Activated naive CD8-positive, alpha-beta T cell treated with anti-CD3 and anti-CD28 coated beads for 36 hours (primary cell): ENCODE measurements around the gene POLDIP3. TPM values are rescaled to one million over a fixed set of nuclear protein-coding genes. Genes with fewer than 3 reads are reported as not detected.
"Not testable (repeated sequence)": the region's sequence is repeated elsewhere in the genome, so short reads cannot be mapped to it uniquely, and the experiment has no call there.

Experiments
- DNase-seq: peaks from one replicate; pipeline ENCODE4 v3.0.0; 2021
- H3K27ac Mint-ChIP-seq: one replicate; pipeline ENCODE4 v1.8.0; 2022; ENCODE audit warnings: mild to moderate bottlenecking, moderate library complexity, mixed read lengths
- H3K27me3 Mint-ChIP-seq: one replicate; pipeline ENCODE4 v1.8.0; 2022; ENCODE audit warnings: mild to moderate bottlenecking, mixed read lengths
- H3K36me3 Mint-ChIP-seq: one replicate; pipeline ENCODE4 v1.8.0; 2021; ENCODE audit warnings: mild to moderate bottlenecking, mixed read lengths
- H3K4me1 Mint-ChIP-seq: one replicate; pipeline ENCODE4 v1.8.0; 2021; ENCODE audit warnings: mixed read lengths
- H3K4me3 Mint-ChIP-seq: one replicate; pipeline ENCODE4 v1.8.0; 2022; ENCODE audit warnings: mild to moderate bottlenecking, moderate library complexity, mixed read lengths
- H3K9me3 Mint-ChIP-seq: one replicate; pipeline ENCODE4 v1.8.0; 2022; ENCODE audit warnings: mixed read lengths
- total RNA-seq, 2 experiments: library from RNA; stranded (reverse); gene quantifications; one replicate each; pipeline ENCODE4 v1.2.3, GENCODE V29; 2021

Gene POLDIP3
- total RNA-seq, 2 experiments from 2014 or later, result 71.7 to 72.0 TPM

- Mint-ChIP-seq H3K27me3 (peaks cover 8% of the 10 kb centered on the region), H3K4me3 (peak overlapping the region; percentile 88), H3K36me3 (peaks cover 27% of the 10 kb centered on the region), H3K27ac (peak overlapping the region; percentile 100), H3K4me1 (peaks cover 40% of the 10 kb centered on the region), H3K9me3 (no peaks in the 10 kb centered on the region)
- peak; percentile 90 for DNase-seq
These were observed 593 bp upstream of the POLDIP3 start for GRCh38 chr22:42615092-42615859.

- H3K36me3 Mint-ChIP-seq, result peaks cover 29% of the 10 kb centered on the region
- peak overlapping the region; percentile 95 for H3K27ac Mint-ChIP-seq
- peak overlapping the region; percentile 95 for H3K4me3 Mint-ChIP-seq
- H3K4me1 Mint-ChIP-seq, result peaks cover 54% of the 10 kb centered on the region
- H3K27me3 Mint-ChIP-seq, result peaks cover 8% of the 10 kb centered on the region
- DNase-seq, result no peak
- H3K9me3 Mint-ChIP-seq, result no peaks in the 10 kb centered on the region
These were observed 796 bp downstream of the POLDIP3 start for GRCh38 chr22:42613872-42614301.

- DNase-seq, result no peak
- Mint-ChIP-seq H3K9me3 (no peaks in the 10 kb centered on the region), H3K27me3 (peaks cover 8% of the 10 kb centered on the region), H3K4me3 (peak overlapping the region; percentile 95), H3K4me1 (peaks cover 60% of the 10 kb centered on the region), H3K36me3 (peaks cover 31% of the 10 kb centered on the region), H3K27ac (no peak overlapping the region)
These were observed 2.3 kb downstream of the POLDIP3 start for GRCh38 chr22:42612336-42612735.

GRCh38 chr22:42611051-42611450, 3.6 kb downstream of the POLDIP3 start:
- peaks cover 65% of the 10 kb centered on the region for H3K4me1 Mint-ChIP-seq
- H3K4me3 Mint-ChIP-seq, result peak overlapping the region; percentile 7
- H3K27ac Mint-ChIP-seq, result peak overlapping the region; percentile 34
- H3K9me3 Mint-ChIP-seq, result no peaks in the 10 kb centered on the region
- no peak for DNase-seq
- H3K27me3 Mint-ChIP-seq, result peaks cover 8% of the 10 kb centered on the region
- peaks cover 33% of the 10 kb centered on the region for H3K36me3 Mint-ChIP-seq

GRCh38 chr22:42610186-42610585, 4.5 kb downstream of the POLDIP3 start:
- Mint-ChIP-seq H3K9me3 (no peaks in the 10 kb centered on the region), H3K27ac (peak overlapping the region; percentile 38), H3K27me3 (peaks cover 5% of the 10 kb centered on the region), H3K4me1 (peaks cover 65% of the 10 kb centered on the region), H3K4me3 (no peak overlapping the region), H3K36me3 (peaks cover 36% of the 10 kb centered on the region)
- no peak for DNase-seq

- H3K4me1 Mint-ChIP-seq, result peaks cover 67% of the 10 kb centered on the region
- no peaks in the 10 kb centered on the region for H3K9me3 Mint-ChIP-seq
- DNase-seq, result no peak
- no peaks in the 10 kb centered on the region for H3K27me3 Mint-ChIP-seq
- H3K4me3 Mint-ChIP-seq, result no peak overlapping the region
- H3K36me3 Mint-ChIP-seq, result peaks cover 34% of the 10 kb centered on the region
- H3K27ac Mint-ChIP-seq, result peak overlapping the region; percentile 62
These were observed 5.8 kb downstream of the POLDIP3 start for GRCh38 chr22:42608823-42609361.

- no peaks in the 10 kb centered on the region for H3K27me3 Mint-ChIP-seq
- H3K9me3 Mint-ChIP-seq, result no peaks in the 10 kb centered on the region
- no peak for DNase-seq
- no peak overlapping the region for H3K4me3 Mint-ChIP-seq
- peak overlapping the region; percentile 62 for H3K27ac Mint-ChIP-seq
- peaks cover 68% of the 10 kb centered on the region for H3K4me1 Mint-ChIP-seq
- H3K36me3 Mint-ChIP-seq, result peaks cover 32% of the 10 kb centered on the region
These were observed 6.4 kb downstream of the POLDIP3 start for GRCh38 chr22:42608136-42608822.

GRCh38 chr22:42607641-42608040, 7.0 kb downstream of the POLDIP3 start:
- not testable (repeated sequence) for H3K4me3 Mint-ChIP-seq, H3K9me3 Mint-ChIP-seq, DNase-seq, H3K27ac Mint-ChIP-seq, H3K27me3 Mint-ChIP-seq
- peaks cover 30% of the 10 kb centered on the region for H3K36me3 Mint-ChIP-seq
- peaks cover 68% of the 10 kb centered on the region for H3K4me1 Mint-ChIP-seq

GRCh38 chr22:42604403-42604802, 10.3 kb downstream of the POLDIP3 start:
- H3K27ac Mint-ChIP-seq, result no peak overlapping the region
- no peaks in the 10 kb centered on the region for H3K27me3 Mint-ChIP-seq
- peaks cover 40% of the 10 kb centered on the region for H3K4me1 Mint-ChIP-seq
- no peaks in the 10 kb centered on the region for H3K9me3 Mint-ChIP-seq
- DNase-seq, result no peak
- H3K4me3 Mint-ChIP-seq, result no peak overlapping the region
- H3K36me3 Mint-ChIP-seq, result peaks cover 24% of the 10 kb centered on the region

GRCh38 chr22:42603427-42603826, 11.3 kb downstream of the POLDIP3 start:
- Mint-ChIP-seq H3K4me1 (peaks cover 30% of the 10 kb centered on the region), H3K27me3 (no peaks in the 10 kb centered on the region), H3K9me3 (no peaks in the 10 kb centered on the region), H3K4me3 (no peak overlapping the region), H3K27ac (no peak overlapping the region), H3K36me3 (peaks cover 25% of the 10 kb centered on the region)
- DNase-seq, result no peak

- Mint-ChIP-seq H3K27ac (no peak overlapping the region), H3K9me3 (no peaks in the 10 kb centered on the region), H3K27me3 (no peaks in the 10 kb centered on the region), H3K4me3 (no peak overlapping the region), H3K4me1 (peaks cover 30% of the 10 kb centered on the region), H3K36me3 (peaks cover 22% of the 10 kb centered on the region)
- no peak for DNase-seq
These were observed 12.2 kb downstream of the POLDIP3 start for GRCh38 chr22:42602470-42602869.

- Mint-ChIP-seq H3K27ac (no peak overlapping the region), H3K9me3 (no peaks in the 10 kb centered on the region), H3K36me3 (peaks cover 22% of the 10 kb centered on the region), H3K4me3 (no peak overlapping the region), H3K27me3 (no peaks in the 10 kb centered on the region), H3K4me1 (peaks cover 30% of the 10 kb centered on the region)
- no peak for DNase-seq
These were observed 12.7 kb downstream of the POLDIP3 start for GRCh38 chr22:42601879-42602465.

- Mint-ChIP-seq H3K27me3 (no peaks in the 10 kb centered on the region), H3K36me3 (peaks cover 12% of the 10 kb centered on the region), H3K9me3 (no peaks in the 10 kb centered on the region), H3K4me3 (no peak overlapping the region), H3K4me1 (no peaks in the 10 kb centered on the region), H3K27ac (no peak overlapping the region)
- no peak for DNase-seq
These were observed 17.7 kb downstream of the POLDIP3 start for GRCh38 chr22:42596863-42597530.

- Mint-ChIP-seq H3K36me3 (peaks cover 8% of the 10 kb centered on the region), H3K9me3 (no peaks in the 10 kb centered on the region), H3K4me1 (no peaks in the 10 kb centered on the region), H3K27me3 (no peaks in the 10 kb centered on the region), H3K27ac (no peak overlapping the region), H3K4me3 (no peak overlapping the region)
- no peak for DNase-seq
These were observed 18.3 kb downstream of the POLDIP3 start for GRCh38 chr22:42596336-42596735.

GRCh38 chr22:42595434-42595833, 19.2 kb downstream of the POLDIP3 start:
- no peak for DNase-seq
- Mint-ChIP-seq H3K4me1 (no peaks in the 10 kb centered on the region), H3K4me3 (no peak overlapping the region), H3K27ac (no peak overlapping the region), H3K27me3 (no peaks in the 10 kb centered on the region), H3K36me3 (peaks cover 8% of the 10 kb centered on the region), H3K9me3 (no peaks in the 10 kb centered on the region)
